HCT116 (cell line): ENCODE measurements around the gene LCP1. TPM values are rescaled to one million over a fixed set of nuclear protein-coding genes. Genes with fewer than 3 reads are reported as not detected.

ENCODE experiments used
- ATAC-seq: fragments of 200-7000 bp; cut with Tn5 transposase; 2 replicates; pipeline ENCODE4 v1.9.1; 2020; ENCODE audit warnings: mild to moderate bottlenecking, moderate library complexity
- BruUV-seq: library from RNA; stranded (reverse); fragments of 400-500 nt; replicated peaks from 2 replicates; lab custom pipeline; 2021; lab: Mats Ljungman, UMichigan
- CTCF ChIA-PET: fragments of 300-600 bp; sonication (Branson Sonifier 250); formaldehyde crosslinking; loops from one replicate; lab custom pipeline; 2021; ENCODE audit warnings: antibody characterized with exemption; lab: Charles Lee
- POLR2A ChIA-PET: fragments of 300-600, 350-600 bp; sonication (Branson Sonifier 250); formaldehyde crosslinking; loops from one replicate; lab custom pipeline; 2021; ENCODE audit warnings: antibody characterized with exemption; lab: Charles Lee
- RAD21 ChIA-PET, 2 experiments: fragments of 300-600 bp; sonication (Branson Sonifier 250); formaldehyde crosslinking; loops; one replicate each; lab custom pipeline; 2023; ENCODE audit warnings: low total read pairs in 2 of 2; ENCODE audit not compliant: uncharacterized antibody in 2 of 2, unreplicated experiment in 2 of 2, low non-redundant PET in 1 of 2; lab: Charles Lee
- DNase-seq: peaks from one replicate; pipeline ENCODE4 v3.0.0-alpha.2; 2010; ENCODE audit warnings: low read depth, low spot score
- H2AFZ ChIP-seq: fragments of 200-600 bp; shearing (Covaris generic), sonication (generic); 2 replicates; pipeline ENCODE4 v1.6.1; 2017; ENCODE audit warnings: low read depth, mixed run types, mixed read lengths, antibody characterized with exemption, low read length; ENCODE audit not compliant: poor library complexity, severe bottlenecking
- H3K27ac ChIP-seq: 2 replicates; pipeline ENCODE4 v1.5.1; 2012; ENCODE audit warnings: low read depth, low read length
- H3K27me3 ChIP-seq: fragments of 200-600 bp; sonication (generic); 2 replicates; pipeline ENCODE4 v1.6.1; 2016; ENCODE audit warnings: mixed run types, low read length, mixed read lengths; ENCODE audit not compliant: insufficient read depth
- H3K36me3 ChIP-seq, 2 experiments: fragments of 200-500 bp in 1 of 2; fragments of 200-600 bp in 1 of 2; sonication (Bioruptor generic) in 1 of 2; sonication (generic) in 1 of 2; 2 replicates each; pipeline versions ENCODE4 v1.5.1 to v1.6.1; 2014 to 2016; ENCODE audit warnings: low read length in 2 of 2, inconsistent platforms in 1 of 2, mixed read lengths in 1 of 2, mixed run types in 1 of 2; ENCODE audit not compliant: insufficient read depth in 2 of 2, control insufficient read depth in 1 of 2
- H3K4me1 ChIP-seq, 2 experiments: fragments of 200-600 bp in 1 of 2; sonication (generic) in 1 of 2; 2 replicates each; pipeline versions ENCODE4 v1.5.1 to v1.6.1; 2012 to 2017; ENCODE audit warnings: low read length in 2 of 2, inconsistent platforms in 1 of 2, mild to moderate bottlenecking in 1 of 2, mixed read lengths in 1 of 2, mixed run types in 1 of 2, moderate library complexity in 1 of 2; ENCODE audit not compliant: insufficient read depth in 2 of 2, control insufficient read depth in 1 of 2
- H3K4me2 ChIP-seq: fragments of 200-600 bp; sonication (generic); 2 replicates; pipeline ENCODE4 v1.6.1; 2017; ENCODE audit warnings: mixed run types, low read length, mixed read lengths
- H3K4me3 ChIP-seq, 2 experiments: fragments of 200-600 bp in 1 of 2; sonication (generic) in 1 of 2; replicated peaks in 1 of 2; 2 replicates each; pipeline ENCODE4 v1.5.1; 2011 to 2016; ENCODE audit warnings: low read length in 2 of 2, control low read depth in 1 of 2, low read depth in 1 of 2, mild to moderate bottlenecking in 1 of 2, mixed read lengths in 1 of 2, mixed run types in 1 of 2
- H3K79me2 ChIP-seq: fragments of 200-600 bp; sonication (generic); 2 replicates; pipeline ENCODE4 v1.6.1; 2017; ENCODE audit warnings: mild to moderate bottlenecking, mixed run types, low read length, moderate library complexity, mixed read lengths; ENCODE audit not compliant: insufficient read depth
- H3K9ac ChIP-seq: fragments of 200-600 bp; sonication (generic); 2 replicates; pipeline ENCODE4 v1.6.1; 2016; ENCODE audit warnings: low read length, mixed read lengths
- H3K9me2 ChIP-seq: fragments of 200-600 bp; sonication (generic), shearing (Covaris generic); 2 replicates; pipeline ENCODE4 v1.6.1; 2017; ENCODE audit warnings: mixed run types, mild to moderate bottlenecking, moderate library complexity; ENCODE audit not compliant: insufficient read depth
- H3K9me3 ChIP-seq, 2 experiments: fragments of 200-500 bp in 1 of 2; fragments of 200-600 bp in 1 of 2; sonication (Bioruptor generic) in 1 of 2; sonication (generic) in 1 of 2; 2 replicates each; pipeline ENCODE4 v1.6.1; 2014 to 2017; ENCODE audit warnings: low read length in 2 of 2, mixed read lengths in 2 of 2, inconsistent platforms in 1 of 2, low read depth in 1 of 2, mild to moderate bottlenecking in 1 of 2, mixed run types in 1 of 2, moderate library complexity in 1 of 2; ENCODE audit not compliant: control insufficient read depth in 1 of 2, insufficient read depth in 1 of 2
- H4K20me1 ChIP-seq: fragments of 200-600 bp; sonication (generic), shearing (Covaris generic); 2 replicates; pipeline ENCODE4 v1.6.1; 2017; ENCODE audit warnings: mixed run types, mild to moderate bottlenecking, moderate library complexity; ENCODE audit not compliant: insufficient read depth
- CBX3 ChIP-seq: IDR thresholded peaks from 2 replicates; pipeline ENCODE4 v1.6.1; 2012; ENCODE audit warnings: low read depth
- CEBPB ChIP-seq: IDR thresholded peaks from 2 replicates; pipeline ENCODE4 v1.6.1; 2012; ENCODE audit warnings: low read depth
- EGR1 ChIP-seq: IDR thresholded peaks from 2 replicates; pipeline ENCODE4 v1.6.1; 2012; ENCODE audit warnings: low read depth
- ELF1 ChIP-seq: IDR thresholded peaks from 2 replicates; pipeline ENCODE4 v1.6.1; 2012; ENCODE audit warnings: low read depth, borderline replicate concordance
- EZH2 ChIP-seq: fragments of 200-600 bp; sonication (generic); IDR thresholded peaks from 2 replicates; pipeline ENCODE4 v1.6.1; 2017; ENCODE audit warnings: antibody characterized with exemption, mixed run types
- EZH2phosphoT487 ChIP-seq: fragments of 200-600 bp; IDR thresholded peaks from 2 replicates; pipeline ENCODE4 v1.6.1; 2018; ENCODE audit warnings: antibody characterized with exemption, borderline replicate concordance
- JUND ChIP-seq: IDR thresholded peaks from 2 replicates; pipeline ENCODE4 v1.6.1; 2012
- MAX ChIP-seq: IDR thresholded peaks from 2 replicates; pipeline ENCODE4 v1.6.1; 2012
- RAD21 ChIP-seq: IDR thresholded peaks from 2 replicates; pipeline ENCODE4 v1.6.1; 2012; ENCODE audit warnings: low read depth, mild to moderate bottlenecking
- SIN3A ChIP-seq: IDR thresholded peaks from 2 replicates; pipeline ENCODE4 v1.6.1; 2012; ENCODE audit warnings: low read depth
- SP1 ChIP-seq: IDR thresholded peaks from 2 replicates; pipeline ENCODE4 v1.6.1; 2012; ENCODE audit warnings: low read depth
- SRF ChIP-seq: IDR thresholded peaks from 2 replicates; pipeline ENCODE4 v1.6.1; 2012; ENCODE audit warnings: low read depth
- TCF7L2 ChIP-seq: IDR thresholded peaks from 2 replicates; pipeline ENCODE4 v1.7.0; 2011; ENCODE audit warnings: borderline replicate concordance, inconsistent platforms; ENCODE audit not compliant: insufficient read depth, insufficient read length; ENCODE audit errors: extremely low read depth
- ZFX ChIP-seq: fragments of 450-650 bp; IDR thresholded peaks from 2 replicates; pipeline ENCODE4 v1.6.1; 2017
- ZNF274 ChIP-seq: fragments of 200-500 bp; sonication (Bioruptor generic); IDR thresholded peaks from 2 replicates; pipeline ENCODE4 v1.6.1; 2014; ENCODE audit warnings: mild to moderate bottlenecking, low read depth, low read length, inconsistent platforms
- intact Hi-C: fragments of 100-400 bp; cut with micrococcal nuclease; formaldehyde crosslinking; loops from 2 replicates; pipeline ENCODE4 v1.10.0; 2022
- total RNA-seq: library from RNA; stranded (reverse); gene quantifications from one replicate; pipeline ENCODE4 v1.2.1, GENCODE V29; 2021; ENCODE audit not compliant: unreplicated experiment

The LCP1 gene
- total RNA-seq, 1 experiment from 2014 or later, result 2.2 TPM

GRCh38 chr13:46173656-46174055 lies 8.3 kb downstream of the LCP1 start:
- POLR2A ChIA-PET, result no interaction called here
- ATAC-seq, result no peak
- Histone ChIP-seq H3K4me3 (no peak overlapping the region), H3K27ac (no peak overlapping the region), H3K79me2 (no peaks in the 10 kb centered on the region), H2AFZ (no peak overlapping the region), H3K4me1 (0 out of 4 replicates have a peak, but pooled peaks cover 0 to 3% of the 10 kb centered on the region in 2 experiments), H3K36me3 (no peaks in the 10 kb centered on the region), H3K4me2 (no peak overlapping the region), H3K9me2 (no peaks in the 10 kb centered on the region), H3K9ac (no peak overlapping the region), H3K27me3 (peaks cover 9% of the 10 kb centered on the region; the same call in 1 of the 2 replicates), H4K20me1 (no peaks in the 10 kb centered on the region), H3K9me3 (no peaks in the 10 kb centered on the region)
- CTCF ChIA-PET, result no interaction called here
- TF ChIP-seq JUND (no peak), TCF7L2 (no peak), EGR1 (no peak), CEBPB (no peak), CBX3 (no peak), SIN3A (no peak), SRF (no peak), EZH2phosphoT487 (no peak), ZFX (no peak), RAD21 (no peak), MAX (no peak)
- DNase-seq, result no peak
- no TSS peak for BruUV-seq
- RAD21 ChIA-PET, result no interaction called here
- intact Hi-C loops, result no loop called here

GRCh38 chr13:46172531-46172991 lies 9.4 kb downstream of the LCP1 start:
- TF ChIP-seq SP1, result no peak
- no peak for TF ChIP-seq EZH2phosphoT487
- TF ChIP-seq ELF1, result no peak
- no peak for TF ChIP-seq ZNF274
- no peak for TF ChIP-seq EZH2
- Histone ChIP-seq H3K79me2 (no peaks in the 10 kb centered on the region), H3K27me3 (peaks cover 10% of the 10 kb centered on the region; the same call in 1 of the 2 replicates), H3K9ac (no peak overlapping the region), H3K36me3 (no peaks in the 10 kb centered on the region), H3K27ac (no peak overlapping the region), H2AFZ (no peak overlapping the region), H3K4me1 (0 out of 4 replicates have a peak, but pooled peaks cover 0 to 3% of the 10 kb centered on the region in 2 experiments), H3K9me2 (no peaks in the 10 kb centered on the region), H3K4me3 (no peak overlapping the region), H4K20me1 (no peaks in the 10 kb centered on the region), H3K9me3 (no peaks in the 10 kb centered on the region), H3K4me2 (no peak overlapping the region)
- no TSS peak for BruUV-seq
- intact Hi-C loops, result no loop called here
- ChIA-PET POLR2A (no interaction called here), CTCF (interaction anchor here (2.8 kb wide), 1 partner anchor 13 kb away, joined by 12 read pairs; no protein-coding TSS in a partner anchor), RAD21 (no interaction called here)
- DNase-seq (no peak), ATAC-seq (no peak)
